ENCODE measurements around the gene PDLIM4. TPM values are rescaled to one million over a fixed set of nuclear protein-coding genes. Genes with fewer than 3 reads are reported as not detected.

PDLIM4 gene
- total RNA-seq, 1 experiment from 2014 or later: 47.2 TPM

- Histone ChIP-seq H3K9me2 (ENCODE audit: insufficient read depth) (no peaks in the 10 kb centered on the region), H2AFZ (no peak overlapping the region), H3K4me1 (replicated peaks; ENCODE audit: insufficient read depth) (peaks cover 37% of the 10 kb centered on the region), H3K36me3 (ENCODE audit: low read depth) (no peaks in the 10 kb centered on the region), H3F3A (ENCODE audit: insufficient read depth, low read depth) (no peaks in the 10 kb centered on the region; the same call in 1 of the 2 replicates), H4K20me1 (ENCODE audit: insufficient read depth) (no peaks in the 10 kb centered on the region), H3K27ac (no peak overlapping the region), H3K27me3 (ENCODE audit: insufficient read depth, low read depth) (0 out of 2 replicates have a peak, but pooled peaks cover 3% of the 10 kb centered on the region), H3K79me2 (ENCODE audit: low read depth) (no peaks in the 10 kb centered on the region), H3K9me3 (ENCODE audit: insufficient read depth, low read depth) (no peaks in the 10 kb centered on the region), H3K4me2 (peak overlapping the region; percentile 20; the same call in 1 of the 2 replicates), H3K4me3 (no peak overlapping the region)
- CTCF ChIA-PET: interaction anchor here (0.7 kb wide), 1 partner anchor 22 kb away, joined by 3 read pairs; no protein-coding TSS in a partner anchor
- peak in 1 of 2 experiments; percentile 42 for DNase-seq
- intact Hi-C loops (cut with micrococcal nuclease; ENCODE audit: unreplicated experiment): no loop called here
- POLR2A ChIA-PET (ENCODE audit: unreplicated experiment): interaction anchor here (0.5 kb wide), 1 partner anchor 229 kb away, joined by 3 read pairs; no protein-coding TSS in a partner anchor
- no TSS peak for BruUV-seq (replicated peaks)
- no peak for TF ChIP-seq CTCF (conservative IDR thresholded peaks at IDR 0.05)
- no peak for TF ChIP-seq EZH2 (IDR thresholded peaks at IDR 0.05; ENCODE audit: low read depth)
Observed at GRCh38 chr5:132260051-132260450, 2.6 kb downstream of the PDLIM4 start.

GRCh38 chr5:132260714-132261551 lies 3.4 kb downstream of the PDLIM4 start:
- no peaks in the 10 kb centered on the region for H3K9me2 ChIP-seq (ENCODE audit: insufficient read depth)
- no peaks in the 10 kb centered on the region for H3K79me2 ChIP-seq (ENCODE audit: low read depth)
- ChIA-PET POLR2A (ENCODE audit: unreplicated experiment) (interaction anchor here (0.6 to 0.9 kb wide), 3 partner anchors 21 to 999 kb away, joined by 5 to 7 read pairs (median 6); no protein-coding TSS in a partner anchor), CTCF (interaction anchor here (1.5 kb wide), 1 partner anchor 23 kb away, joined by 4 read pairs; no protein-coding TSS in a partner anchor)
- TSS peak; percentile 27 for BruUV-seq (replicated peaks)
- TF ChIP-seq EZH2 (IDR thresholded peaks at IDR 0.05; ENCODE audit: low read depth) (no peak), CTCF (conservative IDR thresholded peaks at IDR 0.05) (no peak)
- no peak overlapping the region for H2AFZ ChIP-seq
- peaks cover 45% of the 10 kb centered on the region for H3K4me1 ChIP-seq (replicated peaks; ENCODE audit: insufficient read depth)
- 0 out of 2 replicates have a peak, but pooled peaks cover 3% of the 10 kb centered on the region for H3K27me3 ChIP-seq (ENCODE audit: insufficient read depth, low read depth)
- H3K4me3 ChIP-seq: no peak overlapping the region
- H3K4me2 ChIP-seq: peak overlapping the region; percentile 20; the same call in 1 of the 2 replicates
- H3F3A ChIP-seq (ENCODE audit: insufficient read depth, low read depth): peaks cover 7% of the 10 kb centered on the region; the same call in 1 of the 2 replicates
- no peaks in the 10 kb centered on the region for H3K9me3 ChIP-seq (ENCODE audit: insufficient read depth, low read depth)
- no peaks in the 10 kb centered on the region for H4K20me1 ChIP-seq (ENCODE audit: insufficient read depth)
- peak; percentile 60 to 76 for DNase-seq
- H3K36me3 ChIP-seq (ENCODE audit: low read depth): no peaks in the 10 kb centered on the region
- intact Hi-C loops (cut with micrococcal nuclease; ENCODE audit: unreplicated experiment): no loop called here
- no peak overlapping the region for H3K27ac ChIP-seq

GRCh38 chr5:132261881-132262845 lies 4.7 kb downstream of the PDLIM4 start:
- 0 out of 2 replicates have a peak, but pooled peaks cover under 1% of the 10 kb centered on the region for H3K27me3 ChIP-seq (ENCODE audit: insufficient read depth, low read depth)
- no peak overlapping the region for H2AFZ ChIP-seq
- no peak overlapping the region; the same call in 1 of the 2 replicates for H3K4me2 ChIP-seq
- BruUV-seq (replicated peaks): no TSS peak
- POLR2A ChIA-PET (ENCODE audit: unreplicated experiment): no interaction called here
- no peak overlapping the region for H3K27ac ChIP-seq
- intact Hi-C loops (cut with micrococcal nuclease; ENCODE audit: unreplicated experiment): no loop called here
- no peaks in the 10 kb centered on the region for H3K9me3 ChIP-seq (ENCODE audit: insufficient read depth, low read depth)
- no peaks in the 10 kb centered on the region for H3K9me2 ChIP-seq (ENCODE audit: insufficient read depth)
- H3K4me1 ChIP-seq (replicated peaks; ENCODE audit: insufficient read depth): peaks cover 56% of the 10 kb centered on the region
- H3F3A ChIP-seq (ENCODE audit: insufficient read depth, low read depth): peaks cover 9% of the 10 kb centered on the region; the same call in 1 of the 2 replicates
- H3K4me3 ChIP-seq: no peak overlapping the region
- DNase-seq: no peak
- no peak for TF ChIP-seq EZH2 (IDR thresholded peaks at IDR 0.05; ENCODE audit: low read depth)
- H3K36me3 ChIP-seq (ENCODE audit: low read depth): no peaks in the 10 kb centered on the region
- no peaks in the 10 kb centered on the region for H4K20me1 ChIP-seq (ENCODE audit: insufficient read depth)
- no peaks in the 10 kb centered on the region for H3K79me2 ChIP-seq (ENCODE audit: low read depth)
- CTCF ChIA-PET: interaction anchor here (1.5 kb wide), 1 partner anchor 24 kb away, joined by 4 read pairs; no protein-coding TSS in a partner anchor
